Neutrophil (primary cell): ENCODE results near the gene CATSPER1.

Experiments used
- H3K27ac ChIP-seq: fragments of 200-600 bp; sonication (generic); 2 replicates; pipeline ENCODE4 v1.5.1; 2016; ENCODE audit warnings: mild to moderate bottlenecking, moderate library complexity
- H3K27me3 ChIP-seq: fragments of 200-600 bp; sonication (generic); 2 replicates; pipeline ENCODE4 v1.6.0; 2016; ENCODE audit warnings: mild to moderate bottlenecking
- H3K36me3 ChIP-seq: fragments of 200-600 bp; sonication (generic); 2 replicates; pipeline ENCODE4 v1.5.1; 2017
- H3K4me1 ChIP-seq, 2 experiments: fragments of 200-600 bp in 1 of 2; sonication (generic) in 1 of 2; 1 replicate in 1 of 2; 2 replicates in 1 of 2; pipeline versions ENCODE4 v1.5.1 to v1.6.1; 2013 to 2016; ENCODE audit warnings: low read depth in 1 of 2, low read length in 1 of 2, mild to moderate bottlenecking in 1 of 2, moderate library complexity in 1 of 2; ENCODE audit not compliant: control insufficient read depth in 1 of 2, insufficient read depth in 1 of 2
- H3K4me3 ChIP-seq, 2 experiments: fragments of 200-600 bp in 1 of 2; sonication (generic) in 1 of 2; 1 replicate in 1 of 2; 2 replicates in 1 of 2; pipeline ENCODE4 v1.5.1; 2013 to 2016; ENCODE audit warnings: low read depth in 1 of 2, low read length in 1 of 2, mild to moderate bottlenecking in 1 of 2, moderate library complexity in 1 of 2
- H3K9me3 ChIP-seq: fragments of 200-600 bp; sonication (generic); 2 replicates; pipeline ENCODE4 v1.5.1; 2016
- CTCF ChIP-seq: fragments of 200-600 bp; sonication (generic); IDR thresholded peaks from 2 replicates; pipeline ENCODE4 v1.5.1; 2016; ENCODE audit warnings: antibody characterized with exemption

The CATSPER1 gene

GRCh38 chr11:66047541-66048365 is 21.5 kb upstream of the CATSPER1 start:
- H3K9me3 ChIP-seq, result no peaks in the 10 kb centered on the region
- peaks cover 15 to 18% of the 10 kb centered on the region in 2 experiments for H3K4me1 ChIP-seq
- no peaks in the 10 kb centered on the region for H3K36me3 ChIP-seq
- no peak overlapping the region for H3K27ac ChIP-seq
- no peak overlapping the region for H3K4me3 ChIP-seq
- TF ChIP-seq CTCF, result no peak
- peaks cover 42% of the 10 kb centered on the region for H3K27me3 ChIP-seq

DNA sequence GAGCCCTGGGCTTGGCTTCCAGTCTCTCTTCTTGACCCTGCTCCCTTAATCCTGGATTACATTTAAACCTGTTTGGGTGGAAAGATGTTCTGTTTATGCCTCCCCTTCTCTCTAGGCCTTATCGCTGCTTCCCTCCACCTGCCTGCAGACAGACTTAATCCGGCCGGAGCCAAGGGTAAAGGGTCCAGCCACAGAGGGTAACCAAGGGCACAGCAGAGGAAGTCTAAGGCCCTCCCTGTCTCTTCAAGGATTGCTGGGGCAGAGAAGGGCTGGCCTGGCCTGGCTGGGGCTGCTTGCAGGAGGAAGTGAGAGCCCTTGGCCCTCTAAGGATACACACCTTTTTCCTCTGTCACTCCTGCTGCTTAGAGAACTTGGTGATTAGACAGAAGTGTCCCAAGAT is 20.6 kb upstream of the CATSPER1 start:
- peaks cover 11 to 16% of the 10 kb centered on the region in 2 experiments for H3K4me1 ChIP-seq
- H3K36me3 ChIP-seq, result no peaks in the 10 kb centered on the region
- peaks cover 42% of the 10 kb centered on the region for H3K27me3 ChIP-seq
- H3K27ac ChIP-seq, result no peak overlapping the region
- no peak overlapping the region for H3K4me3 ChIP-seq
- no peak for TF ChIP-seq CTCF
- no peaks in the 10 kb centered on the region for H3K9me3 ChIP-seq

DNA sequence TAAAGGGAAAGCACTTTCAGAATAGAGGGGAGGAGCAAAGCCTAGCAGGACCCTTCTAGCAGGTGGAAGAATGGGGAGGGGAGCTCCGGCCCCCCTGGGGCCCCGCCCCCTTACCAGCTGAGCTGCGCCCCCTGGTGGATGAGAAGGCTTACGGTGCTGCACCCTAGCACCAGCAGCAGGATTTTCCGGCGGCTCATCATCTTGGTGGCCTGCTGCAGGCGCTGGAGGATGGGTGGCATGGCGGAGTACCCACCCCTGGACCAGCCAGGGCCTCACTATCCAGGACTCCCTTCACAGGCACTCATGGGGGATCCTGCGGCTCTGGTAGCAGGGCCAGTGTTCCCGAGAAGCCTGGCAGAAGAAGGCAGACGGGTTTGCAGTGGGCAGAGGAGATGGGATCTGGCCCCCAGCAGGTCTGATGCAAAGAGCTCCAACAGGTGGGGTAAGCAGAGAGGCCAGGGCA is 18.9 kb upstream of the CATSPER1 start:
- Histone ChIP-seq H3K36me3 (no peaks in the 10 kb centered on the region), H3K9me3 (no peaks in the 10 kb centered on the region), H3K4me1 (peaks cover 0 to 7% of the 10 kb centered on the region in 2 experiments), H3K27me3 (peaks cover 42% of the 10 kb centered on the region), H3K4me3 (no peak overlapping the region), H3K27ac (no peak overlapping the region)
- peak; percentile 79 for TF ChIP-seq CTCF

- Histone ChIP-seq H3K9me3 (no peaks in the 10 kb centered on the region), H3K36me3 (no peaks in the 10 kb centered on the region), H3K27ac (no peak overlapping the region), H3K4me3 (no peak overlapping the region), H3K4me1 (peaks cover 0 to 7% of the 10 kb centered on the region in 2 experiments), H3K27me3 (peaks cover 39% of the 10 kb centered on the region)
- no peak for TF ChIP-seq CTCF
Observed at GRCh38 chr11:66044757-66045156, 18.5 kb upstream of the CATSPER1 start.

GRCh38 chr11:66042996-66043906 is 17.0 kb upstream of the CATSPER1 start:
- no peak overlapping the region for H3K27ac ChIP-seq
- H3K36me3 ChIP-seq, result no peaks in the 10 kb centered on the region
- no peak overlapping the region for H3K4me3 ChIP-seq
- no peaks in the 10 kb centered on the region for H3K9me3 ChIP-seq
- peaks cover 24% of the 10 kb centered on the region for H3K27me3 ChIP-seq
- no peak for TF ChIP-seq CTCF
- peaks cover 0 to 7% of the 10 kb centered on the region in 2 experiments for H3K4me1 ChIP-seq
